Measurements from ENCODE around the gene MPV17L2.
"Not testable (repeated sequence)": the region's sequence is repeated elsewhere in the genome, so short reads cannot be mapped to it uniquely, and the experiment has no call there.

The MPV17L2 gene

DNA sequence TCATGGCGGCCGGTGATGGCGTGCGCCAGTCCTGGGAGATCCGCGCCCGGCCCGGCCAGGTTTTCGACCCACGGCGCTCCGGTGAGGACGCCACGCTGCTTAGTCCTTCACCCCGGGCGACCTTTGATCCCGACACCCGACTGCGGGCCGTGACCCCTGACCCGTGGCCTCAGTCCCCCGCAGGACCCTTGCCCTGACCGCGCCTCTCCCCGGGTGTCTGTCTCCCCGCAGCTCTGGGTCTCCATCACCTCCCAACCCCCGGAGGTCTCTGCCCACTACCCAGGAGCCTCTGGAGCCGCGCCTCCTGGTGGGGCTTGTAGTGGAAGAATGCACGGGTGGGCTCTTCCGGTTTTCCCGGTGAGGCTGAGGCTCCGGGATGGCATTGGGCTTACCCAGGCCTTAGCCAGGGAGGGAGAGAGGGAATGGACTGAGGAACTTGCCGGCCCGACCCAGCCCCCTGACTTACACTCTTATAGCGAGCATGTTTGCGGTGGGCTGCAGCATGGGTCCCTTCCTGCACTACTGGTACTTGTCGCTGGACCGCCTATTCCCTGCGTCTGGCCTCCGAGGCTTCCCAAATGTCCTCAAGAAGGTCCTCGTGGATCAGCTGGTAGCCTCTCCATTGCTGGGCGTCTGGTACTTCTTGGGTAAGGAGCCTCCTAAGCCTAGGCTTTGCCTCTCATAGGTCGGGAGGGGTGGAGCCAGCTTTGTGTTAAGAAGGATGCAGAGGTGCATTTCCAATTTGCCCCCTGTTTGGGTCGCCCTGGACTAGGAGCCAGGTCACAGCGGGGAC is 566 bp downstream of the MPV17L2 start:
- DNase-seq, result no peak

DNA sequence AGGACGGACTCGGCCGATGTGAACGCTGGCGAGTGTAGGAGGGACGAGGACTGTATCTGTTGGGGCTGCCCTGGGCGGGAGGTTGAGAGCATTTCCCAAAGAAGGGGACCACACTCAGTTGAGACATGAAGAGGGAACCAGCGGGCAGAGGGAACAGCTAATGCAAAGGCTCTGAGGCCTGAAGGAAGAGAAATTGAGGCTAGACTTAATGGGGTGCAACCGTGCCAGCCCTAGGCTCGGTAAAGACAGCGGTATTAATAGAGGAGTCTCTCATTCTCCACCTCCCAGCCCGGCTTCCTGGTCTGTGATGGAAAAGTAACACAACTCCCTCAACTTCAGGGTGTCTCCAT is 1.1 kb downstream of the MPV17L2 start:
- DNase-seq, result no peak

DNA sequence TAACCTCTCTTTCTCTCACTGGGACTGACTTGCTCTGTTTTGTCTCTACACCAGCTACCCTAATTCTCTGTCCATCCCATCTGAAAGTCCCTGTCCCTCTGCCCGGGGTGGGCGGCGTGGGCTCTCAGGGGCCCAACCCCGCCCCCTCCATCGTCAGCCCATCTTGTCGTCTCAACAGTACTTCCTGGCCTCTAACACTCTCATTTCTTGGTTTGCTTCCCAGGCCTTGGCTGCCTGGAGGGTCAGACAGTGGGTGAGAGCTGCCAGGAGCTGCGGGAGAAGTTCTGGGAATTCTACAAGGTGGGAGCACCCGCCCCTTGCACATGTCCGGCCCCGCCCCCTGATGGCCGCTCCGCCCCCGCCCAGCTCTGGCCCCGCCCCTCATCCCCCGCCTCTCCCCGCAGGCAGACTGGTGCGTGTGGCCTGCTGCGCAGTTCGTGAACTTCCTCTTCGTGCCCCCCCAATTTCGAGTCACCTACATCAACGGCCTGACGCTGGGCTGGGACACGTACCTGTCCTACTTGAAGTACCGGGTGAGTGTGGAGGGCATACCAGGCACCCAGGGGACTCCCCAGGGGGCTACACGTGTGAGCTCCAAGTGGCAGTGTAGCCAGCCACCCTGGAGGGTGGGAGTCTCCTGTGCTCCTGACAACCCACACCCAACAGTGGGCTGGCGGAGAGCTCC is 1.7 kb downstream of the MPV17L2 start:
- DNase-seq, result no peak

DNA sequence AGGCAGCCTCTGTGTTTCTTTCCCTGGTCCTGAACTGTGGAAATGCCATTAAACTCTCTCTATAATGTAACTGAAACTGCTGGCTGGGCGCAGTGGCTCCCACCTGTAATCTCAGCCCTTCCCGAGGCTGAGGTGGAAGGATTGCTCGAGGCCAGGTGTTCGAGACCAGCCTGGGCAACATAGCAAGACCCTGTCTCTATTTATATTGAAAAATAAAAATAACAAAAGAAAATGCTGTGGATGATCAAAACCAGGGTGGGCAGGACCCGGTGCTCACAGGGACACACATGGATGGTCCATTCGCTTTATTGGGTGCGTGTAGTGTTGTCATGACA is 3.5 kb downstream of the MPV17L2 start:
- DNase-seq, result no peak

DNA sequence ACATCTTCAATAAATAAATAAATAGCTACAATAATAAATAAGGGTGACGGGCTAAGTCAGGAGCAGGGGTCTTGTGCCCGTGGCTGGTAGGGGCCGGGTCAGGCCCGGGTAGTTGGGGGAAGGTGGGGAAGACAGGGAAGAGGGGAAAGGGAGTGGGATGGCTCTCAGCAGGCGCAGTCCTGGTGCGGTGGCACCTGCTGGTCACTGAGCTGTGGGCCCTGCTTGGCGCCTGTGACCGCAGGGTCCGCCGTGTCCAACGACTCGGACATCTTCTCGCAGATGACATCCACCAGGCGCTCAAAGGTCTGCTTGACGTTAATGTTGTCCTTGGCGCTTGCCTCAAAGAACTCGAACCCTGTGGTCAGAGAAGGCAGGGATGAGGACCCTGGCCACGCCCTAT is 4.3 kb downstream of the MPV17L2 start:
- no peak for DNase-seq

DNA sequence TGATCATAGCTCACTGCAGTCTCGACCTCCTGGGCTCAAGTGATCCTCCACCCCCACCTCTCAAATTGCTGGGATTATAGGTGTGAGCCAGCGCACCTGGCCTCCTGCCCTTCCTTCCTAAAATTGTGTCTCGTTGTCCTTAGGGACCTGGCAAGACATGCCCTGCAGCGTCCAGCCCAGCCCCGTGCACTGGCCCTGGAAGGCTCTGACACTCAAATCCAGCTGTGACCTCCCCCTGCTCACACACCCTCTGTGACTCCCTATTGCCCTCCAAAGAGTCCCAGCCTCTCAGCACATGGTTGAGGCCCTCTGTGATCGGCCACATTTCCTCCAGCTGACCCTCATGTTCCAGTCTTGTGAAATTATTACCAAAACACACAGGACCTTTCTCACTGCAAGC is 4.9 kb downstream of the MPV17L2 start:
- no peak for DNase-seq

DNA sequence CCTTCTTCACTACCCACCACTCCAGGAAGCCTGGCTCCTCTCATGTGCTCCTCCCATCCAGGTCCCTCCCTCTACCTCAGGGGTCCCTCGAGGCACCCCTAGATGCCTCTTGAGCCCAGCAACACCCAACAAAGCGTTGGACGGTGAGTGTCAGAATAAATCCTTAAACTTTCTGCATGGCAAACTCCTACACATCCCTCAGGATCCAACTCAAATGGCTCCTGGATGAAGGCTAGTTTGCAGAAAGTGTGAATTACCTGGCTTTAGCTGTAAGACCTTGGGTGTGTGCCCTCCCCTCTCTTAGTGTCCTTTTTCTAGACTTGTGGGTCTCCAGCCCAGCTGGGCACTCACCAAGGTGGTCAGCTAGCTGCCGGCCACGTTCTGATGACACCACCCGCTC is 5.4 kb downstream of the MPV17L2 start:
- DNase-seq, result no peak

DNA sequence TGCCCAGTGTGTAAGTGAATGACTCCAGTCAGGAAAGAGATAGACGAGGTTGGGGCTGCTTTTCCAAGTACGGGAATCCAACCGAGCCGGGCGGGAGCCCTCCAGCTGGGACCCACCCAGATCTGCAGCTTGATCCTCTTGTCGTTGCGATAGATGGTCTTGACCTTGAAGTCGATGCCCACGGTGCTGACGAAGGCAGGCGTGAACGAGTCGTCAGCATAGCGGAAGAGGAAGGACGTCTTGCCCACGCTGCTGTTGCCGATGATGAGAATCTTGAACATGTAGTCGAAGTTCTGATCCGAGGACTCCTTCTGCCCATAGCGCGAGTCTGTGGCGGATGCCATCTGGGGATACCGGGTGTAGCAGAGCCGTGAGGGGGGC is 9.4 kb downstream of the MPV17L2 start:
- DNase-seq, result no peak

DNA sequence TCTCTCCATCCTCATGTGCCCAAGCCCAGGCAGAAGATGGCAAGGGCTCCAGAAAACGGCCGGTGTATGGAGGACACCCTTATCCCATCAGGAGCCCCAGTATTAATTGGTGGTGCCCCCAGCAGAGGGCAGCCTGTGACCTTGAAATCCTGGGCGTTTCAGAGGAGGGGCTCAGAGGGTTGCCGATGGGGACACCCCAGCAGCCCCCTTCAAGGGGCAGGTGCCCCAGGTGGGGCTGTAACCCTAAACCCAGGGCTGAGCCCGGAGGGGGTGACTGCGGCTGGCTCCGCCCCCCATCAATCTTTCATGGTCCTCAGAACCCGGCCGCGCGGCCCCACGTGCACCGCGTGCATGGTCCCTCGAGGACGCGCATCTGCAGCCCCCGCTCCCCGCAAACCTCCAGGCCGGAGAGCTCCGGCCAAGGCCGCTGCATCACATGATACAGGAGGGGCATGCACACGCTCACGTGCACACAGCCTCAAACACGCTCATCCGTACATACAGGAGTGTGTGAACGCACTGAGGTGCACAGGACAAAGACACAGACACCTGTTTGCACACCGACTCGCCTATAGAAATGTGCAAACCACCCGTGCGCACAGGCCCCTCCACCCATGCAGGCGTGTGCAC is 9.9 kb downstream of the MPV17L2 start:
- DNase-seq, result peak; percentile 52

DNA sequence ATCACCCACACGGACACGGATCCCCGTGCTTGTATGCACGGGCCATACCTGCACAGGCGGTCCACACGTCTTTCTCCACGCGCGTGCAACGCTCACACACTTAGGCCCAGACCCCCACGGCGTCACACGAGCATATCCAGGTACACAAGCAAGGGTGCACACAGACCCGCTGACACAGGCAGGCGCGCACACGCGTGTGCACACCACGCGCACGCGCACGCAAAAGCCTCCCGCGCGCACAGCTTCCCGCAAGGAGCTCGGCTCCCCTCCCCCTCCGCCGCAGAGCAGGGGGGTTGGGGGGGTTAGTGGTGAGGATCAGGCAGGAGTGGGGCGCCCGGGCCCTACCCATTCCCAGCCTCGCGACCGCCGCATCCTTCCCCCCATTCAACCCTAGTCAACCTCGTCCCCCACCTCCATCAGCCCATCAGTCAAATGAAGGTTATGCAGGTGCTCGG is 10.4 kb downstream of the MPV17L2 start:
- peak; percentile 54 for DNase-seq

DNA sequence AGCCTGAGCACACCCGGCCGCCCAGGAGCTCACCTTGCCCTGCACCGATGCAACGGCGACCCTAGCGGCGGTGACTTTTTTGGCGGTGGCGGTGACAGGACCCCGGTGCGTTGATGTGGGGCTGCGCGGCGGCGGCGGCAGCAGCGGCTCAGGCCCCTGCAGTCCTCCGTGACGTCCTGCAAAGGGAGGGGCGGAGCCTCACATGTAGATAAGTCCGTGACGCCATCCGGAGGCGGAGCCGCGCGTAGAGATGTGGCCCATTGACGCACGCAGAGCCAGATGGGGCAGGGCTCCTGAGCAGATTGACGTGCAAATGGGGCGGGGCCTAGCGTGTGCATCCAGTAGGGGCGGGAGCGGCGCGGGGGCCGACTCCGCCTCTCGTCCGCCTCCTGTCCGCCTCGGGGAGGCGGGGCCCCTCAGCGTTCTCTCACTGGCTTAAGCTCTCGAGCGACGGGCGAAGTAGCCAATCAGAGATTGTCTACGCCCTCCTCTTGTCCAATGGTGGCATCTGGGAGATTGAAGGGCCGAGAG is 10.9 kb downstream of the MPV17L2 start, which contains the start of gene RAB3A:
TSS of gene RAB3A (minus strand) at position 180 of the 531 bp plus-strand sequence. CDS start 1,302 bp downstream, outside the sequence.
- peak; percentile 100 for DNase-seq

DNA sequence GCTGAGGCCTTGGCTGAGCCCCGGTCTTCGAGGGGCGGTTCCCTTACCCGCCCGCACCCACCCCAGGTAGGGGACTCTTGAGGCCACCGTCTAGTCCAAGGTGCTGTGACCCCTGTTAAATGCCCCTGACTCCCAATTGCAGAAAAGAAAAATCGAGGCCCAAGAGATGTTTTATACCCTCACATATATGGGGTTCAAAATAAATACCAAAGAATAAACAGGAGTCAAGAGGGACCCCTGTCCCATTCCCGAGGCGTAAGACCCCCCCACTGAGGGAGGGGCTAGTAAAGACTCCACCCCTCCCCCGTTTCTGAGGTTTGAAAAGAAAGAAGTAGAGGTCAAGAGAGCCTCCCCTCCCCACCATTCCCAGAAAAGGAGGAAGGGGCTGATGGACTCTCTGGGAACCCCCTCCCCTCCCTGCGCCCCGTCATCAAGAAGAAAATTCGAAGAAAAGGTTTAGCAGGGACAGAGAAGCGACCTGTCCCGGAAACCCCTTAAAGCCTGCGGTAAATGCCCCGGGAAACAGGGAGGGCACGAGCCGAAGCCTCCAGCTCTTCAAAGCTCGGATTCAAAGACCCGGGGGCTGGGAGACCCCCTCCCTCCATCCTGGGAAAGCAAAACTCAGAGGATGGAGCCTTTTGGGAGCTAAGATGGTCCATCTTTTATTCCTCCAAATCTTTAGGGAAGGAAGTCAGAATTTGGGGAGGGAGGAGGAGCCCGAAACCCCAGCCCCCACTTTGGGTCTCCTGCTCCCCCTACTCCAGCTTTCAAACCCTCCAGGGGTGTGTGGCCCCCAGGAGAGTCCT is 11.6 kb downstream of the MPV17L2 start:
- DNase-seq, result peak; percentile 75

DNA sequence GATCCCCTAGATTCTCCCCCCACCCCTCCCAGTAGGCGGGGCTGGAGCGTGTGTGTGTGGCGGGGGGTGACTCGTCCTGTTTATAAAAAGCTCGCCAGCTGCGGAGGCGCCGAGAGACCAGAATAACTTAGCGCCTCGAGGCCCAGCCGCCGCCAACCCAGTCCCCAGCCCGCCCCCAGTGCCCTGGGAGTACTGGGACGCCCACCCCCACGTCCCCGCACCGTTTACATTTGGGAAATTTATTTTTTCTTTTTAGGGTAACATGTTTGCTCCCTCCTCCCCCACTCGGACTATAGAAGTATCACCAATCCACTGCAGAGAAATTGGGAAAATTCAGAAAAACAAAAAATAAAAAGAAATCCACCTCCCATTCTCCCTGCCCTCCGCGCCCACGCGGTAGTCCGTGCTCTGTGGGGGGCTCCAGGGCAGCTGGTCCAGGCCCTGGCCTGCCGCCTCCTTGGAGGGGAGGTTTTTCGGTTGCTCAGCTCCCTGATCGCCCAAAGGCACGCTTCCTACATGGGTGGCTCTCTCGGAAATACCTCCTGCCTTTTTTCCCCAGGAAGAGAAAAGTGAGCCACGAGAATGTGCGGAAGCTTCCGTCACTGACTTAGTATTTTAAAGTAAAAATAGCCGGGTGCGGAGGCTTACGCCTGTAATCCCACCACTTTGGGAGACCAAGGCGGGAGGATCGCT is 12.3 kb downstream of the MPV17L2 start:
- peak; percentile 62 for DNase-seq

DNA sequence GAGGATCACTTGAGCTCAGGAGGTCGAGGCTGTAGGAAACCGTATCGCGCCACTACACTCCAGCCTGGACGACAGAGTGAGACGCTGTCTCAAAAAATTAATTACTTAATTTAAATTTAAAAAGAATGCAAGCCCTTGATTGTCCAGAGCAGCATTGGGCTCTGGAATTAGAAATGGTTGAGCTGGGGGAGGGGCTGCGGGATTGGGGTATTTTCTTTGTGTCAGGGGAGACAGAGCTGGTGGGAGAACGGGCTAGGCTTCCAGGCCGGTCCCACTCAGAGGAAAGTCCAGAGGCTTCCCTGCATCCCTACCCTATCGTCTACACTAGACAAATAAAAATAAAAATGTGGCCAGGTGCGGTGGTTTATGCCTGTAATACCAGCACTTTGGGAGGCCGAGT is 13.0 kb downstream of the MPV17L2 start:
- DNase-seq, result no peak

DNA sequence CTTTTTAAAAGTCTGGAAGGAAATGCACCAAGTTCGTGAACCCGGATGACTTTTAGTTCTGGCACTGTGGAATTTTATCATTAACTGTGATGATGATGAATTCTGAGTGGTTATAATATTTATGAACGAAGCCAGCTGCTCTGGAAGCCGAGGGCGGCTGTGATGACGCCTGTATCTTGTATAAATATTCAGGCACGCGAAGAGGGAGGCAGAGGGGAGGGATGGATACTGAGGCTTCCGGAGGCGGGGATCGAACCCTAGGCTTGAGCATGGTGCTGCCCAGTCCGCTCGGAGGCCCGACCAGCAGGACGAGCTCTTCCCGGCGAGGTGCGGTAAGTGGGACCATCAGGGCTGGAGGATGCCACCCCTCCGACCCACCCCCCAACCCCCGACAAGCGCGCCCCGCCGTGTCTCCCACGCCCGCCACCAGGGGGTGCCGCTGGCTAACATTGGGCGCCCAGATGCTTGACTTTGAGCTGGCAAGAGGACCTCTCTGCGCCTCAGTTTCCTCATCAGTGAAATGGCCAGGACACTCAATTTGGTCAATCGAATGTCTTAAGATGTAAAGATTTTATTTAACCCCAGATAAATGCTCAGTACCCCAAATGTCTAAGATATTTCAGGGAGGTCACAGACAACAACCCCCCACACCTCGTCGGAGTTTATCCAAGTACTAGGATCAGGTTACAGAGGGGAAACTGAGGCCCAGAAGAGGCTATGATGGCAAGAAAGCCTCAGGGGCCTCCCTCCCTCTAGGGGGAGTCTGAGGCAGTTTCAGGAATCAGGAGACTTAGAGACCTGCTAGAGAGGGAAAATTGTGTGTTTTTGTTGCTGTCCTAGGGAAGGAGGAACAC is 15.3 kb downstream of the MPV17L2 start:
- no peak for DNase-seq

DNA sequence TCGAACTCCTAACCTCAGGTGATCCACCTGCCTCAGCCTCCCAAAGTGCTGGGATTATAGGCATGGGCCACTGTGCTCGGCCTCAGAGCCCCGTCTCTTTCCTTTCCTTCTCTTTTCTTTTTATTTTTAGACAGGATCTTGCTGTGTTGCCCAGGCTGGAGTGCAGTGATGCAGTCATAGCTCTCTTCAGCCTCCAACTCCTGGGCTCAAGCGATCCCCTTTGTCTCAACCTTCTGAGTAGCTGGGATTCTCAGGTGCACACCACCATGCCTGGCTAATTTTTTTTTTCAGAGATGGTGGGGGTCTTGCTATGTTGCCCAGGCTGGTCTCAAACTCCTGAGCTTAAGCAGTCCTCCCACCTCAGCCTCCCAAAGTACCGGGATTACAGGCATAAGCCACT is 16.9 kb downstream of the MPV17L2 start:
- not testable (repeated sequence) for DNase-seq

DNA sequence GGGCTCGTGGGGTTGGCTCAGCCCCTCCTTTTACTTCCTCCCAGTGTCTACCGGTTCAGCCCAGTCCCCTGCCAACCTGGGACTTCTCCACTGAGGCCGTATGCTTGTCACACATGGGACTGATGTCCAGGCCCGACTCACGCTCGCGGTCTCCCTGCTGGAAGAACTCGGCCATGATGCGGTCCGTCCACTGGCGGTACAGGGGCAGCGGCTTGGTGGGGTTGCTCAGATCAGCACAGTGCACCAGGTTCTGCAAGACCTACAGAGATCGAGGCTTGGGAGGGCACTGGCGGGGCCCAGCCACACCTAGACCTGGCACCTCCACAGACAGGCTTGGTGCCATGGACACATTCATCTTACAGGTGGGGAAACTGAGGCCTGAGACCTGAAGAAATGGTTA is 18.7 kb downstream of the MPV17L2 start:
- DNase-seq, result no peak

DNA sequence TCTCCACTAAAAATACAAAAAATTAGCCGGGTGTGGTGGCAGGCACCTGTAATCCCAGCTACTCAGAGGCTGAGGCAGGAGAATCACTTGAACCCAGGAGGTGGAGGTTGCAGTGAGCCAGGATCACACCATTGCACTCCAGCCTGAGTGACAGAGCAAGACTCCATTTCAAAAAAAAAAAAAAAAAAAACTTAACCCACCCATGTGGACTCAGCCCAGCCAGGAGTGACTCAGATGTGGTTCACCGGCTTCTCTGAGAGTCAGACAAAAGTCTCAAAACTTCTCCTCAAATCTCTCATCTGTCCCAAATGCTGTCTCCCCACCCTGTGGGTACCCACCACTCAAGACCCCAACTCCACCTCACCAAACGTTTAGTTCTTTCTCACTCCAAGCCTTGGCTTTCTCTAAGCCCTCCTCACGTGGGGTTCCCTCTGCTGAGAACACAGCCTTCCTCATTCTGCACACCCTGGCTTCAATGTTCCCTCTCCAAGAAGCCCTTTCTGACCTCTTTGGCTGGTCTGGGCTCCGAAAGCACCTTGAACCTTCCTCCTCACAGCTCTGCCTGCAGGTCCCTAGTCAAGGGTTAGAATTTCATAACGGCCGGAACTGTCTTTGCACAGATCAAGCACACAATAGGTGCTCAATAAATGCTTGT is 21.9 kb downstream of the MPV17L2 start:
- no peak for DNase-seq

DNA sequence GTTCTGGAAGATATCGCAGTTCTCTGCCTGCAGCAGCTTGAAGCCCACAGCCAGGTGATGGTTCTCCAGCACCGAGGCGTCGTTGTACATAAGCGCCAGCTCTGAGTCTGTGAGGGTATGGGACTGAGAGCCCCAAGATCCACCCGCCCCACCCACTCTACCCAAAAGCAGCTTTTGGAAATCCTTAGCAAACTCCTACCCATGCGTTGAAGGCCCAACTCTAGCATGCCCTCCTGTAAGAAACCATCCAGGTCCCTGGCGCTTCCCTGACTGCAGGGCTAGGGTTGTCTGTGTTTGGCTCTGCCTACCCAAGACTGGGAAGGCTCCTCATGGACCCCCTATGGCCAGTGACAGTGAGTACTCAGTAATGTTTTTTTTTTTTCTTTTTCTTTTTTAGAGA is 23.8 kb downstream of the MPV17L2 start:
- no peak for DNase-seq

DNA sequence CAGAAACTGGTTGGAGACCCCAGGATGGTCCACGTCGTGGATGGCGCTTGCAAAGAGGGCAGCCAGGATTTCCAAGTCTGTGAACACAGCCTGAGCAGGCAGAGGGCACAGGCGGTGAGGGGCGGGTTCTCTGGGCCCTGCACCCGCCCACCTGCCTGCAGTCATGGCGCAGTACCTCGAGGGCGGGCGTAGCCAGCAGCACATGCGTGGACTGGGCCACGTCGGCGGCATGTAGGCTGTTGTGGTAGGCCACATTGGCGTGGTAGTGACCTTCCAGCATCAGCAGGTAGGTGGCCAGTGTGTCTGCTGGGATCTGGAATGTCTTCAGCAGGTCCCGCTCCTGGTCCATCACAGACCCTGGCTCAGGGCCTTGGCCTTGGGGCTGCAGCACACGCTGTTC is 25.1 kb downstream of the MPV17L2 start:
- DNase-seq, result no peak

DNA sequence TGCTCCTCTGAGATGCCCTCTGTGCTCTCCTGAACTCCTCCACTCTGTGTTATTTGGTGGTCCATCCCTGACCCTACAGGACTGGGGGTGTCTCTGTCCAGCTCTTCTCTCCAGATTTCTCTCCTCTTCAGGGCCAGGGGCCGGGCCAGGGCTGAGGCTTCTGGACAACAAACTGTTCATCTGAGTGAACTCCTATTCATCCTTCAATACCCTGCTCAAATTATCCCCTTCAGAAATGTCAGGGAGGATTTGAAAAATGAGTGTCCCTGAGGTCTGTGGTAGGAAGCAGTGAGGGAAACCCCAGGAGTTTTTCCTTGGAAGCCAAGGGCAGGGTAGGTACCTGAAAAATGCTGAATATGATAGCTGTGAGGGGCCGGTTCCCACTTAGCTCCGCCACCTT is 25.6 kb downstream of the MPV17L2 start:
- DNase-seq, result no peak

All from COR-L47 (cell line).